GM23338 (cell line): ENCODE results near the gene GPR39. TPM values are rescaled to one million over a fixed set of nuclear protein-coding genes. Genes with fewer than 3 reads are reported as not detected.

Experiments
- ATAC-seq: fragments of 200-7000 bp; cut with Tn5 transposase; 3 replicates; pipeline ENCODE4 v1.9.1; 2020
- DNase-seq: peaks from one replicate; pipeline ENCODE4 v3.0.0-alpha.2; 2015; ENCODE audit warnings: low spot score
- H2AFZ ChIP-seq: fragments of 200-600 bp; sonication (generic); 2 replicates; pipeline ENCODE4 v1.8.0; 2016; ENCODE audit warnings: antibody characterized with exemption, mild to moderate bottlenecking, moderate library complexity
- H3F3A ChIP-seq: fragments of 200-600 bp; sonication (generic); replicated peaks from 2 replicates; pipeline ENCODE4 v1.8.0; 2017; ENCODE audit warnings: antibody characterized with exemption, mixed run types, low read depth
- H3K27ac ChIP-seq: fragments of 200-600 bp; sonication (generic); 2 replicates; pipeline ENCODE4 v1.6.1; 2016; ENCODE audit warnings: low read depth
- H3K27me3 ChIP-seq: fragments of 200-600 bp; sonication (generic); 2 replicates; pipeline ENCODE4 v1.8.0; 2016; ENCODE audit warnings: mild to moderate bottlenecking, mixed run types, moderate library complexity; ENCODE audit not compliant: insufficient read depth
- H3K36me3 ChIP-seq: fragments of 200-600 bp; sonication (generic); 2 replicates; pipeline ENCODE4 v1.8.0; 2016; ENCODE audit warnings: mild to moderate bottlenecking; ENCODE audit not compliant: insufficient read depth
- H3K4me1 ChIP-seq: fragments of 200-600 bp; sonication (generic); 2 replicates; pipeline ENCODE4 v1.8.0; 2016; ENCODE audit warnings: mild to moderate bottlenecking, moderate library complexity; ENCODE audit not compliant: insufficient read depth
- H3K4me2 ChIP-seq: fragments of 200-600 bp; sonication (generic); 2 replicates; pipeline ENCODE4 v1.7.1; 2017; ENCODE audit warnings: mixed run types
- H3K4me3 ChIP-seq: fragments of 200-600 bp; sonication (generic); 2 replicates; pipeline ENCODE4 v1.6.1; 2016; ENCODE audit warnings: mixed run types
- H3K79me2 ChIP-seq: fragments of 200-600 bp; sonication (generic); replicated peaks from 2 replicates; pipeline ENCODE4 v1.8.0; 2017; ENCODE audit warnings: mild to moderate bottlenecking; ENCODE audit not compliant: insufficient read depth
- H3K9me2 ChIP-seq: fragments of 200-600 bp; sonication (generic); 2 replicates; pipeline ENCODE4 v1.8.0; 2017; ENCODE audit not compliant: insufficient read depth
- H4K20me1 ChIP-seq: fragments of 200-600 bp; sonication (generic); replicated peaks from 2 replicates; pipeline ENCODE4 v1.8.0; 2017; ENCODE audit warnings: mild to moderate bottlenecking; ENCODE audit not compliant: insufficient read depth
- H3K27ac Mint-ChIP-seq: 2 replicates; pipeline ENCODE4 v1.8.0; 2020; ENCODE audit warnings: inconsistent platforms, mild to moderate bottlenecking, moderate library complexity, mixed read lengths
- H3K27me3 Mint-ChIP-seq: 3 replicates; pipeline ENCODE4 v1.8.0; 2022; ENCODE audit warnings: low read depth, mild to moderate bottlenecking, moderate library complexity, mixed read lengths, inconsistent platforms; ENCODE audit not compliant: insufficient read depth, poor library complexity
- H3K36me3 Mint-ChIP-seq: 3 replicates; pipeline ENCODE4 v1.8.0; 2021; ENCODE audit warnings: low read depth, mild to moderate bottlenecking, inconsistent platforms, moderate library complexity, mixed read lengths
- H3K4me1 Mint-ChIP-seq: 3 replicates; pipeline ENCODE4 v1.8.0; 2020; ENCODE audit warnings: mild to moderate bottlenecking, inconsistent platforms, mixed read lengths
- H3K4me3 Mint-ChIP-seq: 3 replicates; pipeline ENCODE4 v1.8.0; 2021; ENCODE audit warnings: moderate library complexity, mild to moderate bottlenecking, inconsistent platforms, mixed read lengths
- H3K9me3 Mint-ChIP-seq: 3 replicates; pipeline ENCODE4 v1.8.0; 2020; ENCODE audit warnings: moderate library complexity, mild to moderate bottlenecking, inconsistent platforms, mixed read lengths
- CREB1 ChIP-seq: fragments of 250-450 bp; sonication (Bioruptor Pico); IDR thresholded peaks from 2 replicates; pipeline ENCODE4 v1.5.0; 2020; ENCODE audit warnings: low read depth, mild to moderate bottlenecking, moderate library complexity
- EZH2 ChIP-seq: fragments of 200-600 bp; sonication (generic); IDR thresholded peaks from one replicate; pipeline ENCODE4 v1.8.0; 2017; ENCODE audit warnings: antibody characterized with exemption, mild to moderate bottlenecking, low read depth; ENCODE audit not compliant: unreplicated experiment
- JUNB ChIP-seq: IDR thresholded peaks from one replicate; pipeline ENCODE4 v1.6.1; 2016; ENCODE audit warnings: antibody characterized with exemption; ENCODE audit not compliant: unreplicated experiment
- NANOG ChIP-seq: IDR thresholded peaks from 2 replicates; pipeline ENCODE4 v1.6.1; 2016; ENCODE audit warnings: antibody characterized with exemption, borderline replicate concordance
- POLR2AphosphoS5 ChIP-seq: IDR thresholded peaks from 2 replicates; pipeline ENCODE4 v1.6.1; 2016; ENCODE audit warnings: antibody characterized with exemption, low read depth
- REST ChIP-seq: IDR thresholded peaks from one replicate; pipeline ENCODE4 v1.6.1; 2018; ENCODE audit warnings: antibody characterized with exemption; ENCODE audit not compliant: unreplicated experiment
- ZNF114 ChIP-seq: fragments of 250-450 bp; sonication (Bioruptor Pico); IDR thresholded peaks from 2 replicates; pipeline ENCODE4 v1.5.0; 2020; ENCODE audit warnings: mild to moderate bottlenecking, moderate library complexity
- ZNF331 ChIP-seq: fragments of 250-450 bp; sonication (Bioruptor Pico); IDR thresholded peaks from 2 replicates; pipeline ENCODE4 v1.5.0; 2020; ENCODE audit warnings: low read depth, mild to moderate bottlenecking, moderate library complexity
- ZNF462 ChIP-seq: fragments of 250-450 bp; sonication (Bioruptor Pico); IDR thresholded peaks from 2 replicates; pipeline ENCODE4 v1.5.0; 2020; ENCODE audit warnings: mild to moderate bottlenecking, moderate library complexity
- polyA plus RNA-seq: library from polyadenylated mRNA; unstranded; fragments of >200 nt; fragmentation: Nextera tagmentation; extraction: Ambion mirVana; gene quantifications from 2 replicates; pipeline ENCODE4 v1.2.1, GENCODE V29; 2016
- total RNA-seq: library from RNA; depleted of rRNA; stranded (reverse); fragments of >200 nt; shearing (Covaris generic); gene quantifications from 2 replicates; pipeline ENCODE4 v1.2.3, GENCODE V29; 2014

Gene GPR39
- total and polyA plus RNA-seq, 2 experiments from 2014 or later, result 0.55 to 1.9 TPM

- H3K9me2 ChIP-seq, result peaks cover 3% of the 10 kb centered on the region; the same call in 1 of the 2 replicates
- Mint-ChIP-seq H3K27me3 (peaks cover 6% of the 10 kb centered on the region), H3K4me1 (no peaks in the 10 kb centered on the region), H3K36me3 (no peaks in the 10 kb centered on the region), H3K9me3 (peaks cover 3% of the 10 kb centered on the region; the same call in 1 of the 3 replicates), H3K4me3 (no peak overlapping the region), H3K27ac (no peak overlapping the region)
- no peaks in the 10 kb centered on the region for H3F3A ChIP-seq
- ATAC-seq (peak; percentile 100), DNase-seq (peak; percentile 73)
- H3K4me3 ChIP-seq, result no peak overlapping the region
- no peaks in the 10 kb centered on the region for H3K4me1 ChIP-seq
- H2AFZ ChIP-seq, result no peak overlapping the region
- no peaks in the 10 kb centered on the region; the same call in 1 of the 2 replicates for H4K20me1 ChIP-seq
- no peak overlapping the region for H3K27ac ChIP-seq
- H3K36me3 ChIP-seq, result no peaks in the 10 kb centered on the region
- TF ChIP-seq NANOG, result no peak
- TF ChIP-seq REST, result peak; percentile 95
- no peaks in the 10 kb centered on the region for H3K79me2 ChIP-seq
- no peak overlapping the region for H3K4me2 ChIP-seq
- no peaks in the 10 kb centered on the region for H3K27me3 ChIP-seq
Observed at GRCh38 chr2:132489150-132489549, 72.5 kb downstream of the GPR39 start.

- DNase-seq (no peak), ATAC-seq (no peak)
- Histone ChIP-seq H4K20me1 (no peaks in the 10 kb centered on the region), H3K4me3 (no peak overlapping the region), H3K27ac (no peak overlapping the region), H3K27me3 (no peaks in the 10 kb centered on the region), H3K9me2 (peaks cover 5% of the 10 kb centered on the region), H3F3A (no peaks in the 10 kb centered on the region), H3K4me1 (no peaks in the 10 kb centered on the region), H3K36me3 (no peaks in the 10 kb centered on the region), H3K79me2 (no peaks in the 10 kb centered on the region), H2AFZ (no peak overlapping the region), H3K4me2 (no peak overlapping the region)
- H3K9me3 Mint-ChIP-seq, result no peaks in the 10 kb centered on the region; the same call in 2 of the 3 replicates
- H3K36me3 Mint-ChIP-seq, result no peaks in the 10 kb centered on the region
- H3K27ac Mint-ChIP-seq, result no peak overlapping the region
- H3K4me1 Mint-ChIP-seq, result peaks cover 7% of the 10 kb centered on the region; the same call in 2 of the 3 replicates
- no peak overlapping the region for H3K4me3 Mint-ChIP-seq
- peaks cover 3% of the 10 kb centered on the region for H3K27me3 Mint-ChIP-seq
- TF ChIP-seq ZNF331 (CRISPR knock-in tag) (no peak), ZNF114 (CRISPR knock-in tag) (no peak), JUNB (no peak), ZNF462 (no peak), EZH2 (no peak), CREB1 (no peak), REST (no peak), NANOG (no peak), POLR2AphosphoS5 (no peak)
Observed at GRCh38 chr2:132495881-132496280, 79.3 kb downstream of the GPR39 start.
